GM06990 (cell line): ENCODE measurements around the gene LAMA5.

Experiments
- DNase-seq: peaks from one replicate; pipeline ENCODE4 v3.0.0-alpha.2; 2011; ENCODE audit not compliant: insufficient read length; ENCODE audit errors: extremely low read depth
- H3K27me3 ChIP-seq: replicated peaks from 2 replicates; pipeline ENCODE4 v1.6.0; 2011; ENCODE audit warnings: low read length; ENCODE audit not compliant: control insufficient read depth, insufficient read depth
- H3K36me3 ChIP-seq: 2 replicates; pipeline ENCODE4 v1.5.1; 2011; ENCODE audit warnings: low read length; ENCODE audit not compliant: control insufficient read depth, insufficient read depth
- H3K4me3 ChIP-seq: replicated peaks from 2 replicates; pipeline ENCODE4 v1.5.1; 2011; ENCODE audit warnings: low read depth, mild to moderate bottlenecking, control low read depth, low read length
- CTCF ChIP-seq: IDR thresholded peaks from 2 replicates; pipeline ENCODE4 v1.5.1; 2011; ENCODE audit warnings: low read length, control low read depth, mild to moderate bottlenecking, inconsistent platforms; ENCODE audit not compliant: insufficient read depth, poor library complexity, severe bottlenecking

Gene LAMA5

GRCh38 chr20:62320581-62321354 lies 46.3 kb downstream of the LAMA5 start:
- Histone ChIP-seq H3K36me3 (no peaks in the 10 kb centered on the region), H3K4me3 (no peak overlapping the region), H3K27me3 (no peaks in the 10 kb centered on the region)
- DNase-seq, result no peak
- TF ChIP-seq CTCF, result no peak

GRCh38 chr20:62319346-62319909 lies 47.7 kb downstream of the LAMA5 start:
- no peak overlapping the region for H3K4me3 ChIP-seq

GRCh38 chr20:62318400-62319345 lies 48.4 kb downstream of the LAMA5 start:
- H3K36me3 ChIP-seq, result no peaks in the 10 kb centered on the region
- DNase-seq, result no peak
- TF ChIP-seq CTCF, result no peak
- no peaks in the 10 kb centered on the region for H3K27me3 ChIP-seq
- H3K4me3 ChIP-seq, result no peak overlapping the region

More at GRCh38 chr20:62319346-62319909, 47.7 kb downstream of the LAMA5 start:
- no peaks in the 10 kb centered on the region for H3K27me3 ChIP-seq
- no peak for TF ChIP-seq CTCF
- DNase-seq, result no peak
- H3K36me3 ChIP-seq, result no peaks in the 10 kb centered on the region

GRCh38 chr20:62317167-62317655 lies 49.9 kb downstream of the LAMA5 start:
- no peak for DNase-seq
- H3K27me3 ChIP-seq, result no peaks in the 10 kb centered on the region
- no peaks in the 10 kb centered on the region for H3K36me3 ChIP-seq
- H3K4me3 ChIP-seq, result no peak overlapping the region
- TF ChIP-seq CTCF, result no peak

- no peak for DNase-seq
- TF ChIP-seq CTCF, result no peak
- H3K36me3 ChIP-seq, result no peaks in the 10 kb centered on the region
- H3K4me3 ChIP-seq, result no peak overlapping the region
- H3K27me3 ChIP-seq, result no peaks in the 10 kb centered on the region
Measured at GRCh38 chr20:62316331-62317166, 50.6 kb downstream of the LAMA5 start.
